GM21526 (cell line): ENCODE measurements around the gene PRR19.

Experiments
- ATAC-seq: cut with Tn5 transposase; IDR thresholded peaks from one replicate; pipeline ENCODE4 v1.9.1; 2021; ENCODE audit warnings: moderate library complexity; ENCODE audit not compliant: unreplicated experiment, low FRiP score

The PRR19 gene

DNA sequence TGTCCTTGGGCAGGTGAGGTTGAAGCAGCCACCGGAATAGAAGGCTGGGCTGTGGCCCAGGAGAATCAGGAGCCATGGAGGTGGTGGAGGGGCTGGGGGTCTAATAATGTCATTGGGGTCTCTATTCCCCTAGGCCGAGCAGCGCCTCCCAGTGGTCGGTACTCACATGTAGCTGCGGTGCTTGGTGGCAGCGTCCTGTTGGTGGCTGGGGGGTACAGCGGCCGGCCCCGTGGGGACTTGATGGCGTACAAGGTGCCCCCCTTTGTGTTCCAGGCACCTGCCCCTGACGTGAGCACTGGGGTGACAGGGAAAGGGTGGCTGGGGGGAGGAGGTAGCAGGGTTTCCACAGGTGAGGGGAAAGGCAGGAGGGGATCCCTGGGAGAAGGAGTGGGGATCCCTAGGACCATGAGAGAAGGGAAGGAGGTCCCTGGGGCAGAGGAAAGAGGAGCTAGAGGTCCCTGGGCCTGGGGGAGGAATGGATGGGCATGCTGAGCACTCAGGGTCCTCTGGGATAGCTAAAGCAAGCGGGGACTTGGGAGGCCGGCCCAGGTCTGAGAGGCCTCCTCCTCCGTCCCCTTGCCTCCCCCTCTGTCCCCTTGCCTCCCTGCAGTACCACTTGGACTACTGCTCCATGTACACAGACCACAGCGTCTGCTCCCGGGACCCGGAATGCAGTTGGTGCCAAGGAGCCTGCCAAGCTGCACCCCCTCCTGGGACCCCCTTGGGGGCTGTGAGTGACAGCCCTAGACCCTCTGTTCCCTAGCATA lies 41.6 kb downstream of the PRR19 start:
- no peak for ATAC-seq

DNA sequence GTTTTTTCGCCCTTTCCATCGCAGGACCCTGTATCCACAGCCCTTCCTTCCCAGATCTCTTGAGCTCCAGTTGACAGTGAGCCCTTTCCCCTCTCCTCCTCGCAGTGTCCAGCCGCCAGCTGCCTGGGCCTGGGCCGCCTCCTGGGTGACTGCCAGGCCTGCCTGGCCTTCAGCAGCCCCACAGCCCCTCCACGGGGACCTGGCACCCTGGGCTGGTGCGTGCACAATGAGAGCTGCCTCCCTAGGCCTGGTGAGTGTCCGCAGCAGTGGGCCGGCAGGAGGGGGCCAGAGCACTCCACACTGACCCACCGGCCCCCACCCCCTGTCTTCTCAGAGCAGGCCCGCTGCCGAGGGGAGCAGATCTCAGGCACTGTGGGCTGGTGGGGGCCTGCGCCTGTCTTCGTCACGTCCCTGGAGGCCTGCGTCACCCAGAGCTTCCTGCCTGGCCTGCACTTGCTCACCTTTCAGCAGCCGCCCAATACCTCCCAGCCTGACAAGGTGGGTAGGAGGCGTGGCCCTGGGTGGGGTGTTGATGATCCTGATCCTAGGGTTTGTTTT lies 42.5 kb downstream of the PRR19 start:
- ATAC-seq: no peak

DNA sequence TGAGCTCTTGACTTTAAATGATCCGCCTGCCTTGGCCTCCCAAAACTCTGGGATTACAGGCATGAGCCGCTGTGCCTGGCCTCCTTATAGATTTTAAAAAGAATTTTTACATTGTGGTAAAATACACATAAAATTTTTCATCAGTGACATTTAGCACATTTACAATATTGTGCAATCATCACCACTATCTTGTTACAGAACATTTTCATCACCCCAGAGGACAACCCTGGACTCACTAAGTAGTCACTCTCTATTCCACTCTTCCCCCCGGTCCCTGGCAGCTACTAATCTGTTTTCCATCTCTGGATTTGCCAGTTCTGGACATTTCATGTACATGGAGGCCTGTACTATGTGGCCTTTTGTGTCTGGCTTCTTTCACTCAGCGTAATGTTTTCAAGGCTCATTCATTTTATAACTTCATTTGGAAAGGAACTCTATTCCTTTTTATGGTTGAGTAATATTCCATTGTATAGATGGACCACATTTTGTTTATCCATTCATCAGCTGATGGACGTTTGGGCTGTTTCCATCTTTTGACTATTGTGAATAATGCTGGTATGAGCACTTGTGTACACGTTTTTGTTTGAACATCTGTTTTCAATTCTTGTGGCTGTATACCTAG lies 43.4 kb downstream of the PRR19 start:
- no peak for ATAC-seq

DNA sequence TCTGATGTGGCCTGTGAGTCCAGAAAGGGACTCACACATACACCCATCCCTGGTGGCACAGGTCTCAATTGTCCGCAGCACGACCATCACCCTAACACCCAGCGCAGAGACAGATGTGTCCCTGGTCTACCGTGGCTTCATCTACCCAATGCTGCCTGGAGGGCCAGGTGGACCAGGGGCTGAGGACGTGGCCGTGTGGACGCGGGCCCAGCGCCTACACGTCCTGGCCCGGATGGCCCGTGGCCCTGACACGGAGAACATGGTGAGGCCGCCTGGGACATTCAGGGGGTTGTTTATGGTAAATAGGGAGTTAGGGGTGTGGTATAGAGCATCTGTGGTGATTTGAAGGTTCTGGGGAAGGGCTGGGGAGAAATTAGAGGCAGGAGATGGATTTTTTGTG lies 46.3 kb downstream of the PRR19 start:
- no peak for ATAC-seq

DNA sequence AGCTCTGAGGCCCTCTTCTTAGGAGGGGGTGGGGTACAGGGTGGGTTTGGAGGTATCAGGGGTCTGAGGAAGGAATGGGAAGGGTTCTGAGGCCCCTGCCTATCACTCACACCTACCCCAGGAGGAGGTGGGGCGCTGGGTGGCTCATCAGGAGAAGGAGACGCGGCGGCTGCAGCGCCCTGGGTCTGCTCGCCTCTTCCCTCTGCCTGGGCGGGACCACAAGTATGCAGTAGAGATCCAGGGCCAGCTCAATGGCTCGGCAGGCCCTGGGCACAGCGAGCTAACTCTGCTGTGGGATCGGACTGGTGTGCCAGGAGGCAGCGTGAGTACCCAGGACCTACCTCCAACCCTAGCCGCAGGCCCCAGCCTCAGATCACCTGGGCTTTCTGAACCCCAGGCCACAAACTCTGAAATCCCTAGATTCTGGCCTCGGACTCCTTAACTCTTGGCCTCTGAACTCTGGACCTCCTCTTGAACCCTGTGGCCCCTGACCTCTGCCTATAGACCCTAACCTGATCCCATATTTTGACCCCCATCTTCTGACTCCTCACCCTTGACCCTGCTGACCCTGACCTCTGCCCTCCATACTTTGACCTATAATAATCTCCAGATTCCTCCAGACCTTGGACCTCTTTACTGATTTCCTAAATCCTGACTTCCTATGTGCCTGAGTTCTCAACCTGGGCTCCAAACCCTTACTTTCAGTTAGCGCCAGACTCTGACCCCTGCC lies 47.6 kb downstream of the PRR19 start:
- ATAC-seq: no peak

DNA sequence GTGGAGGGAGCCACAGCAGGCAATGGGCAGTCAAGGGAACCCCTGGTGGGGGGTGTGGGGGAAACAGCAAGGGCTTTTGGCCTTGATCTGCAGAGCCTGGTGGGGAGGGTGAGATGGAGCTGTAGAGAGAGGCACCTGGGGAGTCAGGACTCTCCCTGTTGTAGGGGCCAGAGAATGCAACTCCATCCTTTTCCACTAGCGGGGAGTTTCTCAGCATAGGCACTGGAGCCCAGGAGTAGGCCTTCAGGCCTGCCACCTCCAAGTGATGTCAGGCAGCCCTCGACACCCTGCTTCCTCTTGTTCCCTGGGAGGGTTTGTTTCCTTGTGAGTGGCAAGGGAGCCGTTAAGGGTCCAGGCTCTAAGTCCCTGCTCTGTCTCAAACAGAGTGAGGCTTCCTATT lies 48.5 kb downstream of the PRR19 start:
- ATAC-seq: no peak

DNA sequence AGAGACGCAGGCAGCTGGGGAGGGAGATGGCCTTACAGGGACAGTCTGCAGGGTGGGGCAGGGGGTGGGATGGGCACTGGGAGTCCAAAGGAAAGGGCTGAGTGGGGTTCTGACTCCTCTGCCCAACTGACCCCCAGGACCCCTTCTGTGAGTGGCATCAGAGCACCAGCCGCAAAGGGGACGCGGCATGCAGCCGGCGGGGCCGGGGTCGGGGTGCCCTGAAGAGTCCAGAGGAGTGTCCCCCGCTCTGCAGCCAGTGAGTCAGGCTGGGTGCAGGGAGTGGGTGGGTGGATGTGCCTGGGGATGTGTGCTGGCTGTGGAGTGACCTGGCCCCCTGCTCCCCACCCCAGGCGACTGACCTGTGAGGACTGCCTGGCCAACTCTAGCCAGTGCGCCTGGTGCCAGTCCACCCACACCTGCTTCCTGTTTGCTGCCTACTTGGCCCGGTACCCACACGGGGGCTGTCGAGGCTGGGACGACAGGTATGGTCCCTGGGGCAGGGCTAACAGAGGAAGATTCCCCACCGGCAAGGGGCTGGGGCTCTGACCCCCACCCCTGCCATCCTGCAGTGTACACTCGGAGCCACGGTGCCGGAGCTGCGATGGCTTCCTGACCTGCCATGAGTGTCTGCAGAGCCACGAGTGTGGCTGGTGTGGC lies 49.3 kb downstream of the PRR19 start:
- no peak for ATAC-seq

DNA sequence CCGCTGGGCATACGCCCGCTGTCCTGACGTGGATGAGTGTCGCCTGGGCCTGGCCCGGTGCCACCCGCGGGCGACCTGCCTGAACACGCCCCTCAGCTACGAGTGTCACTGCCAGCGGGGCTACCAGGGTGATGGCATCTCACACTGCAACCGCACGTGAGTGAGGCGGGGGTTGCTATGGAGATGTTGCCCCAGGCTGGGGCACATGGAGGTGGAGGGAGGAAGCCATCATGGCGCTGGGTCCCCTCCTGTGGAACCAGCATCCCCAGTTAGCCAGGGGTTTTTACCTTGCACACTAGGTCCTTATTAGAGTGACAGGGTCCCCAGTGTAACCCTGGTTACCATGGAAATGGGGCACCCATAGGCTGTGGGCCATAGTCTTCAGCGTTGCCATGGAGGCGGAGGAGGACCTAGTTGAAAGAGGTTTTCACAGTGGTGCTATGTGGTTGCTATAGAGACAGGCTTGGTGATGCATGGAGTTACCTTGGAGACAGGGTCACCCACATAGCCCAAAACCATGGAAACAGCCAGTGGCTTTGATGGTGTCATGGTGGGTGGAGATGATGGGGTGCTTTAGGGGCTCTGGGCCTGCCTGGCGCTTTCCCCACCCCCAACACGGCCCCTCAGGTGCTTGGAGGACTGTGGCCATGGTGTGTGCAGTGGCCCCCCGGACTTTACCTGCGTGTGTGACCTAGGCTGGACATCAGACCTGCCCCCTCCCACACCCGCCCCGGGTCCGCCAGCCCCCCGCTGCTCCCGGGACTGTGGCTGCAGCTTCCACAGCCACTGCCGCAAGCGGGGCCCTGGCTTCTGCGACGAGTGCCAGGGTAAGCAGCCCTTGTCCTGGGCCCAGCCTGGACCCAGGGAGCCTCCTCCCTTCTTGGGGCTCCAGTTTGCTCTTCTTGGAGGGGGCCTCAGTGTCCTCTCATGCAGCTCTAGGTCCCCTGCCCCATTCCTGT lies 50.6 kb downstream of the PRR19 start:
- ATAC-seq: no peak

DNA sequence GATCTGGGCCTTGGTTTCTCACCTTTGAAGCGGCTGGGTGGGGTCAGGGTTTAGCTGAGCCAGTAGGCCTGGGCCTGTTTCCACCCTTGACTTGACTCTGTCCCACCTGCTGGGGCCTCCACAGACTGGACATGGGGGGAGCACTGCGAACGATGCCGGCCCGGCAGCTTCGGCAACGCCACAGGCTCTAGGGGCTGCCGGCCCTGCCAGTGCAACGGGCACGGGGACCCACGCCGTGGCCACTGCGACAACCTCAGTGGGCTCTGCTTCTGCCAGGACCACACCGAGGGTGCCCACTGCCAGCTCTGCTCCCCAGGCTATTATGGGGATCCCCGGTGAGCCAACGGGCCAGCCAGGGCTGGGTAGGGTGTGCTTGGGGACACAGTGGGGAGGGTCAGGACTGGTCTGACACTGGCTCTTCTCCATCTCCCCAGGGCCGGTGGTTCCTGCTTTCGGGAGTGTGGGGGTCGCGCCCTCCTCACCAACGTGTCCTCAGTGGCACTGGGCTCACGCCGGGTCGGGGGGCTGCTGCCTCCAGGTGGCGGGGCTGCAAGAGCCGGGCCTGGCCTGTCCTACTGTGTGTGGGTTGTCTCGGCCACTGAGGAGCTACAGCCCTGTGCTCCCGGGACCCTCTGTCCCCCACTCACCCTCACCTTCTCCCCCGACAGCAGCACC lies 51.5 kb downstream of the PRR19 start:
- ATAC-seq: no peak

DNA sequence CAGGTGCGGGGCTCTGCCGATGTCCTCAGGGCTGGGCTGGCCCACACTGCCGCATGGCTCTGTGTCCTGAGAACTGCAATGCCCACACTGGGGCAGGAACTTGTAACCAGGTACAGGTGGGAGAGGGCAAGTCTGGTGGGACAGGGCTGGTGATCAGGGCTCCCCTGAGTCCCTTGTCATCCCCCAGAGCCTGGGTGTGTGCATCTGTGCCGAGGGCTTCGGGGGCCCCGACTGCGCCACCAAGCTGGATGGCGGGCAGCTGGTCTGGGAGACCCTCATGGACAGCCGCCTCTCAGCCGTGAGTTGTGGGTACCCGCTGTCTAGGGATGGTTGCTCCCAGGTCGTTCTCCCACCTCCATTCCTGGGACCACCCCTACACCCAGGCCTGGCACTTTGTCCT lies 54.0 kb downstream of the PRR19 start:
- no peak for ATAC-seq

DNA sequence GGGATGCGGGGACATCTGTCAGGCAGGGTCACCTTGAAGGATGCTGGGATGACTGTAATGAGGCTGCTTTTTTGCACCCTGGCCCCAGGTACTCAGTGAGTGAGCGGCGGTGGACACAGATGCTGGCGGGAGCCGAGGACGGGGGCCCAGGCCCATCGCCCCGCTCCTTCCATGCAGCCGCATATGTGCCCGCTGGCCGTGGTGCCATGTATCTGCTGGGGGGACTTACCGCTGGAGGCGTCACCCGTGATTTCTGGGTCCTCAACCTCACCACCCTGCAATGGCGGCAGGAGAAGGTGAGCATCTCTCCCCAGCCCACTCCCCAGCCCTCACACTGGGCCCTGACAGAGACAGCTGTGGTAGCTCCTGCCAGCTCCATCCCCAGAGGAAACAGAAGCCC lies 54.8 kb downstream of the PRR19 start:
- no peak for ATAC-seq

DNA sequence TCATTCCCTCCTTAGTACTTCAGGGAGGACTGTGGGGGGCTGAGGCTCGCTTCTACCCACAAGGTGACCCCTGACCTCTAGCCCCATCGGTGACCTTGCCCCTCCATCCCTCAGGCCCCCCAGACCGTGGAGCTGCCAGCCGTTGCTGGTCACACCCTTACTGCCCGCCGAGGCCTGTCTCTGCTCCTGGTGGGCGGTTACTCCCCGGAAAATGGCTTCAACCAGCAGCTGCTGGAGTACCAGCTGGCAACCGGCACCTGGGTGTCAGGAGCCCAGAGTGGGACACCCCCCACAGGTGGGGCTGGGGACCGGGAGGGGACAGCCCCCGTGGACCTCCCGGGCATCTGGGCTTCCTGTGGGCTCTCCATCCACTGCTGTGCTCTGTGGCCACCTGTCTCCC lies 55.4 kb downstream of the PRR19 start:
- no peak for ATAC-seq
